ENCODE data around the gene VWCE.
"Not testable (repeated sequence)": the region's sequence is repeated elsewhere in the genome, so short reads cannot be mapped to it uniquely, and the experiment has no call there.

DNA sequence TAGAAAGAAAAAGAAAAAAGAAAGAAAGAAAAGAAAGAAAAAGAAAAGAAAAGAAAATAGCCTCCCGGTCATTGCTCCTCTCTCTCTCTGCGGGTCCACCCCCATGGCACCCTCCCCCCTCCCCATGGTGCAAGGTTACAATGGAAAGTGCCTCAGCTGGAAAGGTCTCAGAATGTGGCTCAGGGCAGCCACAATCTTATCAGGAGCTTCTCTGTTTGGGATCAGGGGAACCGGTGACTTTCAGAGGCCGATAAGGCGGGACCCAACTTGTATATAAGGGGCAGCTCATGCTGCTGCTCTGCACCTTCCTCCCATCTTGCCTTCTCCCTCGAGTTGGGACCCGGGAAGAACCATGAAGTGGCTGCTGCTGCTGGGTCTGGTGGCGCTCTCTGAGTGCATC is 54.2 kb downstream of the VWCE start, which contains the start of gene PGA5:
- not testable (repeated sequence) for TF ChIP-seq EZH2 (optimal IDR thresholded peaks at IDR 0.05; ENCODE audit: low read depth, low read length); CTCF (IDR thresholded peaks at IDR 0.05; ENCODE audit: low read length)

Data from MM.1S (cell line).